Adrenal gland (tissue), 12 donors: ENCODE results near the gene VWA3B. TPM values are rescaled to one million over a fixed set of nuclear protein-coding genes. Genes with fewer than 3 reads are reported as not detected.

Experiments
- DNase-seq, 7 donors: peaks; one replicate each; pipeline ENCODE4 v3.0.0-alpha.2; 2019 to 2020
- H3K27ac ChIP-seq, 5 donors: fragments of 200-600 bp; sonication (generic) in 4 of 5; 1 replicate in 3 of 5; 2 replicates in 2 of 5; pipeline versions ENCODE4 v1.5.1 to v1.8.0; 2016 to 2020; ENCODE audit warnings: mild to moderate bottlenecking in 1 of 5
- H3K27me3 ChIP-seq: fragments of 200-600 bp; 2 replicates; pipeline ENCODE4 v1.8.0; 2021
- H3K36me3 ChIP-seq, 2 donors: fragments of 200-600 bp; replicated peaks in 1 of 2; 1 replicate in 1 of 2; 2 replicates in 1 of 2; pipeline versions ENCODE4 v1.5.1 to v1.8.0; 2018 to 2022
- H3K4me1 ChIP-seq, 2 donors: fragments of 200-600 bp; replicated peaks in 1 of 2; 1 replicate in 1 of 2; 2 replicates in 1 of 2; pipeline versions ENCODE4 v1.5.1 to v1.8.0; 2018 to 2021
- H3K4me3 ChIP-seq, 4 donors: fragments of 200-600 bp; sonication (generic) in 3 of 4; one replicate each; pipeline ENCODE4 v1.5.1; 2016 to 2018
- H3K9me3 ChIP-seq, 3 donors: fragments of 200-600 bp; sonication (generic) in 1 of 3; replicated peaks in 1 of 3; 1 replicate in 2 of 3; 2 replicates in 1 of 3; pipeline versions ENCODE4 v1.5.1 to v1.8.0; 2016 to 2021
- CTCF ChIP-seq, 6 experiments: fragments of 450-650 bp in 4 of 6; fragments of 200-600 bp in 2 of 6; sonication (generic) in 1 of 6; IDR thresholded peaks; 1 replicate in 5 of 6; 2 replicates in 1 of 6; pipeline versions ENCODE4 v1.5.1 to v1.8.0; 2016 to 2021; ENCODE audit warnings: antibody characterized with exemption in 6 of 6, mild to moderate bottlenecking in 2 of 6, moderate library complexity in 1 of 6
- POLR2A ChIP-seq, 2 donors: fragments of 450-650 bp; IDR thresholded peaks; one replicate each; pipeline ENCODE4 v1.6.1; 2017; ENCODE audit warnings: antibody characterized with exemption in 2 of 2, mild to moderate bottlenecking in 2 of 2, moderate library complexity in 1 of 2
- WGBS, 4 donors: extraction: QIAGEN DNeasy Blood & Tissue Kit in 2 of 4; methylation state at CpG; one replicate each; pipeline versions ENCODE4 v1.1.5 to v1.1.7; 2013 to 2017; 5-methylcytosine and 5-hydroxymethylcytosine counted together
- intact Hi-C, 2 donors: fragments of 100-400 bp; cut with DNase I; formaldehyde crosslinking; loops; one replicate each; pipeline versions ENCODE4 v1.14.1 to v1.15.0; 2022 to 2023
- polyA plus RNA-seq, 3 donors: library from polyadenylated mRNA; stranded (reverse); fragments of 200-250 nt in 2 of 3; fragments of 350-450 nt in 1 of 3; fragmentation: Illumina TruSeq in 1 of 3; extraction: RNeasy Lipid Tissue Mini Kit (QIAGEN cat#74804) in 1 of 3; gene quantifications; one replicate each; pipeline ENCODE4 v1.2.3, GENCODE V29; 2013 to 2014
- total RNA-seq, 9 donors: library from RNA; depleted of rRNA in 4 of 9; stranded (reverse); fragments of >200 nt in 4 of 9; fragments of 120-200 nt in 1 of 9; fragmentation: NEBNext Ultra II Directional in 1 of 9; extraction: Animal tissue kit (Norgen Biotek cat#: 25700) in 1 of 9; gene quantifications; one replicate each; pipeline versions ENCODE4 v1.1.0 to v1.2.4, GENCODE V29; 2013 to 2023
- donor health status: healthy with polysubstance abuse.
- donor health status: Bipolar disorder and iron deficiency.
- donor health status: DM: yes; HTN: yes; CAD: no.
- donor health status: DM: no; HTN: no; CAD: no.
- donor health status: DM: no; HTN: no; CAD: no.
- donor health status: DM: yes; HTN: yes; CAD: no.

The VWA3B gene
- total and polyA plus RNA-seq, 12 donors, result 0.07 to 0.33 (median 0.17) TPM; not detected in 8

- no peak for DNase-seq
- 84 to 98% (median 95%) methylated on average over 3 of the region's 3 CpGs for WGBS, 4 donors
- peaks cover 1% of the 10 kb centered on the region for H3K27me3 ChIP-seq
- no peaks in the 10 kb centered on the region for H3K4me1 ChIP-seq
- no peaks in the 10 kb centered on the region for H3K9me3 ChIP-seq
- no peak overlapping the region for H3K4me3 ChIP-seq
- H3K27ac ChIP-seq, result no peak overlapping the region
- intact Hi-C loops, result no loop called here
- TF ChIP-seq POLR2A (IDR thresholded peaks at IDR 0.05), result no peak
- no peak for TF ChIP-seq CTCF (IDR thresholded peaks at IDR 0.05)
- H3K36me3 ChIP-seq, result no peaks in the 10 kb centered on the region
Observed at GRCh38 chr2:98205889-98206288, 118.9 kb downstream of the VWA3B start.

- no peak for TF ChIP-seq POLR2A (IDR thresholded peaks at IDR 0.05)
- no peak for TF ChIP-seq CTCF (IDR thresholded peaks at IDR 0.05)
- no peak overlapping the region for H3K4me3 ChIP-seq
- H3K4me1 ChIP-seq, result no peaks in the 10 kb centered on the region
- intact Hi-C loops, result no loop called here
- no peaks in the 10 kb centered on the region for H3K36me3 ChIP-seq
- peaks cover 10% of the 10 kb centered on the region for H3K27me3 ChIP-seq
- H3K9me3 ChIP-seq, result no peaks in the 10 kb centered on the region
- no peak overlapping the region for H3K27ac ChIP-seq
- no peak for DNase-seq
- WGBS, 4 donors, result 50 to 62% (median 59%) methylated on average over 9 of the region's 9 CpGs
Observed at GRCh38 chr2:98212092-98213000, 125.4 kb downstream of the VWA3B start.

GRCh38 chr2:98216616-98217015, 129.6 kb downstream of the VWA3B start:
- DNase-seq, result no peak

GRCh38 chr2:98219152-98219551, 132.2 kb downstream of the VWA3B start:
- Histone ChIP-seq H3K9me3 (no peaks in the 10 kb centered on the region), H3K27me3 (peaks cover 4% of the 10 kb centered on the region), H3K4me3 (no peak overlapping the region), H3K36me3 (no peaks in the 10 kb centered on the region), H3K27ac (no peak overlapping the region), H3K4me1 (no peaks in the 10 kb centered on the region)
- no peak for DNase-seq
- 88 to 97% (median 95%) methylated on average over 3 of the region's 3 CpGs for WGBS, 4 donors
- intact Hi-C loops, result no loop called here
- TF ChIP-seq CTCF (IDR thresholded peaks at IDR 0.05) (no peak), POLR2A (IDR thresholded peaks at IDR 0.05) (no peak)

More at GRCh38 chr2:98216616-98217015, 129.6 kb downstream of the VWA3B start:
- H3K4me1 ChIP-seq, result no peaks in the 10 kb centered on the region
- intact Hi-C loops, result no loop called here
- 57 to 88% (median 70%) methylated on average over 2 to 4 of the region's 4 CpGs for WGBS, 4 donors
- no peaks in the 10 kb centered on the region for H3K9me3 ChIP-seq
- TF ChIP-seq POLR2A (IDR thresholded peaks at IDR 0.05), result no peak
- TF ChIP-seq CTCF (IDR thresholded peaks at IDR 0.05), result no peak
- H3K4me3 ChIP-seq, result no peak overlapping the region
- peaks cover 4% of the 10 kb centered on the region for H3K27me3 ChIP-seq
- H3K27ac ChIP-seq, result no peak overlapping the region
- no peaks in the 10 kb centered on the region for H3K36me3 ChIP-seq
